Activated CD4-positive, alpha-beta memory T cell treated with anti-CD3 and anti-CD28 coated beads, Interleukin-2, amount 10 ng/mL, durations not matched to agents 7 days and 5 days (primary cell): Measurements from ENCODE around the gene RAB3C. TPM values are rescaled to one million over a fixed set of nuclear protein-coding genes. Genes with fewer than 3 reads are reported as not detected.
A peak's percentile ranks its signal among the peaks of the same experiment; 100 is the strongest.

Experiments used
- CTCF ChIA-PET: fragments of 350-600 bp; sonication (Branson Sonifier 250); formaldehyde crosslinking; loops from one replicate; lab custom pipeline; 2021; ENCODE audit warnings: antibody characterized with exemption, inconsistent platforms; lab: Charles Lee
- POLR2A ChIA-PET: fragments of 350-600 bp; sonication (Branson Sonifier 250); formaldehyde crosslinking; loops from one replicate; lab custom pipeline; 2021; ENCODE audit warnings: antibody characterized with exemption; lab: Charles Lee
- DNase-seq: peaks from one replicate; pipeline ENCODE4 v3.0.0-alpha.2; 2020
- H3K27ac Mint-ChIP-seq: one replicate; pipeline ENCODE4 v1.8.0; 2021; ENCODE audit warnings: mild to moderate bottlenecking, mixed read lengths
- H3K27me3 Mint-ChIP-seq: one replicate; pipeline ENCODE4 v1.8.0; 2021; ENCODE audit warnings: mixed read lengths
- H3K36me3 Mint-ChIP-seq: one replicate; pipeline ENCODE4 v1.8.0; 2021; ENCODE audit warnings: low read depth, mixed read lengths
- H3K4me1 Mint-ChIP-seq: one replicate; pipeline ENCODE4 v1.8.0; 2021; ENCODE audit warnings: mixed read lengths
- H3K4me3 Mint-ChIP-seq: one replicate; pipeline ENCODE4 v1.8.0; 2021; ENCODE audit warnings: mild to moderate bottlenecking, mixed read lengths
- H3K9me3 Mint-ChIP-seq: one replicate; pipeline ENCODE4 v1.8.0; 2021; ENCODE audit warnings: mixed read lengths
- total RNA-seq, 2 experiments: library from RNA; stranded (reverse); gene quantifications; one replicate each; pipeline ENCODE4 v1.2.3, GENCODE V29; 2021

Gene RAB3C
- total RNA-seq, 2 experiments from 2014 or later = not detected

DNA sequence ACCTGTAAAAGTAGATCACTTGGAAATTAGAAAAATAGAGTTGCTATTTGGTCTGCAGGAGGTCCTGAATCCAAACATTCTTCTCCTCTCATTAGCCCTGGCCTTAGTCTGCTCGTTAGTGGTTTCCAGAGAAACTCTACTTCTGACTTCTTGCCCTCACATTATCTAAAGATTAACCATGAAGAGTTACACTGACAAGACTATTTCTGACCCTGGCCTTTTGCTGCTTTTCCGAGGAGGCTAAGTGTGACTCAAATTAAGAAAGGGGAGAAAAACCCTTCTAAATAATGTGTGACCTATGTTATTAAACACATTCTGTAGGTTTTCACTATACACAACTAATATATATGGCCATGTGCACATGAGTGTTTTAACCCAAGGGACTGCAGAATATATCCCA is 302.4 kb downstream of the RAB3C start:
- no peak for DNase-seq
- Mint-ChIP-seq H3K4me1 (peaks cover 31% of the 10 kb centered on the region), H3K36me3 (no peaks in the 10 kb centered on the region), H3K27ac (no peak overlapping the region), H3K4me3 (no peak overlapping the region), H3K27me3 (peaks cover 4% of the 10 kb centered on the region), H3K9me3 (no peaks in the 10 kb centered on the region)
- ChIA-PET CTCF (interaction anchor here (1.1 to 3.1 kb wide), 11 partner anchors 11 to 298 kb away, joined by 3 to 26 read pairs (median 9); no protein-coding TSS in a partner anchor), POLR2A (no interaction called here)

DNA sequence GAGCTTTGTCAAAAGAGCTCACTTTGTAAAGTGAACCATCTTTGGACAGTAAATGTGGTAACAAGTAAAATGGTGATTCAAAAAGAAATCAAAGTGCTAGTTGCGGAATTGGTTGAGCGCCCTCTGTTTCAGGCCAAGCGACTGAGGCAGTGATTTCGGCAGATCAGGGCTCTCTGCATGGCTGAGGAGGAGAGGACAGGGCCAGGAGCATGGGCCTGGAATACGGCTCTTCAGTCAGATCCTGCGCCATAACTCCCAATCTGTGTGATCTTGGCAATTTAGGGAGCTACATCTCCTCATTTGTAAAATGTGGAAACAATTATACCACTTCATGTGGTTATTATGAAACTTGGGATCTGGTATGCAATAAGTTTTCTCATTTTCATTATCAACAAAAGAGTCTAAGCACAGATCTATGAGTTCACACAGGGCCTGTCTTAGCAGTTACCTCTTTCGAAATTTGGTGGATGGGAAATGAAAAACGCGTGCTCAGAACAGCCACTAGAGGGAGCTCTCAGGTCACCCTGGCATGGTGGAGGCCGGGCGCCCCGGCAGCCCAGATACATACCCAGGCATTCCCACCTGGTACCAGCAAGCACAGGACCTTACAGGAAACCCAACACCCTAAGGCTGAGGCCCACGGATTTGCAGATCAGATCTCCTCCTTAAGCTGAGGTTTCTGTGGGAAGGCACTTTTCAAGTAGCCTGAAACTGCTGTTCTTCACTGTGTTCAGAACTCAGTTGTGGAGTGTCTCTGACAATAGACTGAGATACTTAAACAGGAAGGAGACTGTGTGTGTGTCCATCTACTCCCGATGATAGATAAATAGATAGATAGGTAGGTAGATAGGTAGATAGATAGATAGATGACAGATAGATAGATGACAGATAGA is 303.7 kb downstream of the RAB3C start:
- H3K4me3 Mint-ChIP-seq = no peak overlapping the region
- H3K27ac Mint-ChIP-seq = peak overlapping the region; percentile 75
- no peaks in the 10 kb centered on the region for H3K9me3 Mint-ChIP-seq
- H3K27me3 Mint-ChIP-seq = peaks cover 4% of the 10 kb centered on the region
- ChIA-PET POLR2A (interaction anchor here (1.2 to 1.4 kb wide), 2 partner anchors 149 to 287 kb away, joined by 3 to 5 read pairs; no protein-coding TSS in a partner anchor), CTCF (interaction anchor here (0.7 to 3.1 kb wide), 49 partner anchors 9 to 497 kb away, joined by 3 to 30 read pairs (median 5); no protein-coding TSS in a partner anchor)
- H3K36me3 Mint-ChIP-seq = no peaks in the 10 kb centered on the region
- H3K4me1 Mint-ChIP-seq = peaks cover 41% of the 10 kb centered on the region
- peak; percentile 70 for DNase-seq

GRCh38 chr5:58887311-58887710 is 304.4 kb downstream of the RAB3C start:
- POLR2A ChIA-PET = interaction anchor here (1.2 to 1.4 kb wide), 2 partner anchors 148 to 286 kb away, joined by 3 to 5 read pairs; no protein-coding TSS in a partner anchor
- H3K27me3 Mint-ChIP-seq = peaks cover 4% of the 10 kb centered on the region
- DNase-seq = no peak
- H3K4me1 Mint-ChIP-seq = peaks cover 44% of the 10 kb centered on the region
- H3K4me3 Mint-ChIP-seq = no peak overlapping the region
- H3K27ac Mint-ChIP-seq = peak overlapping the region; percentile 75
- no peaks in the 10 kb centered on the region for H3K9me3 Mint-ChIP-seq
- CTCF ChIA-PET = interaction anchor here (0.7 to 3.1 kb wide), 30 partner anchors 8 to 493 kb away, joined by 3 to 30 read pairs (median 6); no protein-coding TSS in a partner anchor
- no peaks in the 10 kb centered on the region for H3K36me3 Mint-ChIP-seq

- Mint-ChIP-seq H3K9me3 (no peaks in the 10 kb centered on the region), H3K4me3 (no peak overlapping the region), H3K27me3 (peaks cover 4% of the 10 kb centered on the region), H3K4me1 (peaks cover 44% of the 10 kb centered on the region), H3K36me3 (no peaks in the 10 kb centered on the region), H3K27ac (peak overlapping the region; percentile 64)
- no peak for DNase-seq
- CTCF ChIA-PET = interaction anchor here (0.6 to 3.1 kb wide), 15 partner anchors 9 to 493 kb away, joined by 3 to 30 read pairs (median 5); no protein-coding TSS in a partner anchor
- POLR2A ChIA-PET = interaction anchor here (1.2 kb wide), 1 partner anchor 147 kb away, joined by 3 read pairs; no protein-coding TSS in a partner anchor
Measured at GRCh38 chr5:58887721-58888409, 305.0 kb downstream of the RAB3C start.

DNA sequence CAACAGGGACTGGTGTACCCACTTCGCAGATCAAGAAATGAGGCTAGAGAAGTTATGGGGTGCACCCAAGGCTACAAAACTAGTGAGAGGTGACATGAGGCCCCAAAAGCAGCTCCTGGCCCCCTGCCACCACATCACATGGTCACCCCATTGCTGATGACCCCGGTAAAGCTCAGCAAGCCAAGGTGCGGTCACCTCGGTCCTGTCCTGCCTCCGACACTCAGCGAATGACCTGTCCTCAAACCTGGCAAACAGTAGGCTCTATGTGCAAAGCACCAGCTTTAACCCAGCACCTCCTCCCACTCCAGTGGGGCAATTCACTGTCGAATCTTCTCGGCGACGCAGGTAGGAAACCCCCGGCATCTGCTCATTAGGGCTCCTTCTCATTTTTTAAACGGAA is 307.4 kb downstream of the RAB3C start:
- ChIA-PET POLR2A (no interaction called here), CTCF (interaction anchor here (1.2 to 5.7 kb wide), 4 partner anchors 205 to 490 kb away, joined by 3 to 68 read pairs (median 7); no protein-coding TSS in a partner anchor)
- no peaks in the 10 kb centered on the region for H3K9me3 Mint-ChIP-seq
- H3K36me3 Mint-ChIP-seq = no peaks in the 10 kb centered on the region
- DNase-seq = no peak
- peaks cover 44% of the 10 kb centered on the region for H3K4me1 Mint-ChIP-seq
- no peak overlapping the region for H3K4me3 Mint-ChIP-seq
- H3K27ac Mint-ChIP-seq = no peak overlapping the region
- no peaks in the 10 kb centered on the region for H3K27me3 Mint-ChIP-seq

DNA sequence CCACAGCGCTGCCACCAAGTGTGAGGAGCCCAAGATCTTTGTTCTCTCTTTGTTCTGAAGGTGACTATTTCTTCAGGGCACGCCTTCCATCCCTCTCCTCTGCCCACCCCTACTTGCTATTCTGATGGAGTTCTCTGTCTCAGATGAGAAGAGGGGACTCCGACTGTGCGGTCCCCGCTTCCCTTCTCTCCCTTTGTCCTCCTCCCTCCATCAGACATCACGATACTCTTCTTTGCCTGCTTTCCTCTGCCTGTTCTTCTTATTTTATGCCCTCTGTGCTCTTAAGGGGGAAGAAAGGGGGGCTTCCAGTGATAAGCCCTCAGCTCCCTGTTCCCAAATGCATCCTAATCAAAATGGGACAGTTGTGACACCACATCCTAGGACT is 307.8 kb downstream of the RAB3C start:
- Mint-ChIP-seq H3K27me3 (no peaks in the 10 kb centered on the region), H3K36me3 (no peaks in the 10 kb centered on the region), H3K9me3 (no peaks in the 10 kb centered on the region), H3K4me3 (no peak overlapping the region), H3K4me1 (peaks cover 44% of the 10 kb centered on the region), H3K27ac (peak overlapping the region; percentile 73)
- CTCF ChIA-PET = interaction anchor here (1.2 to 5.7 kb wide), 7 partner anchors 81 to 490 kb away, joined by 3 to 68 read pairs (median 6); no protein-coding TSS in a partner anchor
- POLR2A ChIA-PET = no interaction called here
- no peak for DNase-seq

DNA sequence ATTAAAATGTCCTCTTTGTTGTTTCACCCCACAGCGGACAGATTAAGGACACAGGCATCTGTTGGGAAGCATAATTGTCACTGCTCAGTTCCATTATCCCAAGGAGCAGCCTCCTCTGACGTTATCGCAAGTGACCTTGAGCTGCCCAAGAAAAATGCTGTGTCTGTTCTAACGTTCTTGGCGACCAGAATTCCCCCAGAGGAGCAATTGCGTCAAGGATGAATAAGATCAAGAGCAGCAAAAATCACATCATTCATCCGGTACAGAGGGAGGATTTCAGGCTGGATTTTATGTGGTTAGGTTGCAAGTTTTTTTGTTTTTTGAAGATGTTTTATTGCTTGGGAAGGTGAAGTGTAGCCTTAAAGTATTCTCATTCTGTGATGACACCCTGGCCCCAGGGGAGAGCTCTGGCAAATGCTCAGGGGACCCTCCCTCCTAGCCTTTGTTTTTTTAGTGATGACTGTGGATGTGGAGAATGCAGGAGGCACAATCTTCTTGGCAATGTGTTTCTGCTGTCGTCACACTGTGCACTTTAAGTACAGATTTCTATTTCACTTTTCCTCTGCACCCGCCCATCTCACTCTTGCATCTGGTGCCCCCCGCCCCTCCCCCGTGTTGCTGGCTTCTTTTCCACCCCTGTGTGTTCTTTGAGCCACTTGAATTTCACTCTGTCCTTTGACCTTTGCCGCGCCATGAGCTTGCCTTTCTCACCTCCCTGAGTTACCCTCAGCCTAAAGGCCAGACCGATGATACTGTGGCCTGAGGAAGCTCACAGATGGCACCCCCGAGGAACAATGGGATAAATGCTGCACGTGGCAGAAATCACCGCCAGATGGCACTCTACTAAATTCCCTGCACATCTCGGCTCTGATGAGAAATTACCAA is 308.5 kb downstream of the RAB3C start:
- ChIA-PET POLR2A (no interaction called here), CTCF (interaction anchor here (0.6 to 5.7 kb wide), 24 partner anchors 8 to 489 kb away, joined by 3 to 68 read pairs (median 4); no protein-coding TSS in a partner anchor)
- Mint-ChIP-seq H3K27me3 (no peaks in the 10 kb centered on the region), H3K27ac (peak overlapping the region; percentile 73), H3K9me3 (no peaks in the 10 kb centered on the region), H3K4me1 (peaks cover 41% of the 10 kb centered on the region), H3K36me3 (no peaks in the 10 kb centered on the region), H3K4me3 (peak overlapping the region; percentile 50)
- DNase-seq = peak; percentile 66

- peak overlapping the region; percentile 23 for H3K27ac Mint-ChIP-seq
- DNase-seq = no peak
- H3K36me3 Mint-ChIP-seq = no peaks in the 10 kb centered on the region
- H3K27me3 Mint-ChIP-seq = no peaks in the 10 kb centered on the region
- CTCF ChIA-PET = interaction anchor here (0.6 to 5.7 kb wide), 21 partner anchors 9 to 489 kb away, joined by 3 to 68 read pairs (median 4); no protein-coding TSS in a partner anchor
- no peaks in the 10 kb centered on the region for H3K9me3 Mint-ChIP-seq
- no peak overlapping the region for H3K4me3 Mint-ChIP-seq
- POLR2A ChIA-PET = no interaction called here
- H3K4me1 Mint-ChIP-seq = peaks cover 34% of the 10 kb centered on the region
Measured at GRCh38 chr5:58891971-58892343, 309.1 kb downstream of the RAB3C start.

- Mint-ChIP-seq H3K36me3 (no peaks in the 10 kb centered on the region), H3K4me3 (no peak overlapping the region), H3K4me1 (peaks cover 18% of the 10 kb centered on the region), H3K27ac (no peak overlapping the region), H3K27me3 (no peaks in the 10 kb centered on the region), H3K9me3 (no peaks in the 10 kb centered on the region)
- ChIA-PET POLR2A (no interaction called here), CTCF (interaction anchor here (0.8 to 5.7 kb wide), 7 partner anchors 11 to 295 kb away, joined by 3 to 68 read pairs (median 4); no protein-coding TSS in a partner anchor)
- no peak for DNase-seq
Measured at GRCh38 chr5:58893551-58893950, 310.7 kb downstream of the RAB3C start.

- Mint-ChIP-seq H3K36me3 (no peaks in the 10 kb centered on the region), H3K27ac (no peak overlapping the region), H3K4me1 (no peaks in the 10 kb centered on the region), H3K27me3 (no peaks in the 10 kb centered on the region), H3K4me3 (no peak overlapping the region), H3K9me3 (no peaks in the 10 kb centered on the region)
- ChIA-PET POLR2A (no interaction called here), CTCF (interaction anchor here (1.0 to 1.5 kb wide), 4 partner anchors 12 to 290 kb away, joined by 3 to 6 read pairs (median 4); no protein-coding TSS in a partner anchor)
- no peak for DNase-seq
Measured at GRCh38 chr5:58898006-58898405, 315.1 kb downstream of the RAB3C start.

DNA sequence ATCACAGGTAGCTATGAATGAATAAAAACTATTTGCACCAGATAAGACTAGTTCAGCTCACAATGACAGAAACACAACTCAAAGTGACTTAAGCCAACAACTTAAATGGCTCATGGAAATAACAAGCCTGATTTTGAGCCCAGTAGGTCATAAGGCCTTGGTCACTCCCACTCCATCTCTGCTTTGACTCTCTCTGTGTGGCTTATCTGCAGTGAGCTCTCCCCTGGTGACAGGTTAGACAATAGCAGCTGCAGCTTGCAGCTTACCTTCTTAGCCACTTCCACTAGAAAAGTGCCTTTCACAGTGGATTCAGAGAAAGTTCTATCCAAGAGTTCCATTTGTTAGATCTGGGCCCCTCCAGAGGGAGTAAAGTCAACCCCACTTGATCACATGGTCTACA is 315.7 kb downstream of the RAB3C start:
- no peaks in the 10 kb centered on the region for H3K27me3 Mint-ChIP-seq
- H3K9me3 Mint-ChIP-seq = no peaks in the 10 kb centered on the region
- no peak overlapping the region for H3K4me3 Mint-ChIP-seq
- ChIA-PET CTCF (interaction anchor here (1.0 to 1.5 kb wide), 4 partner anchors 12 to 290 kb away, joined by 3 to 6 read pairs (median 4); no protein-coding TSS in a partner anchor), POLR2A (no interaction called here)
- no peak overlapping the region for H3K27ac Mint-ChIP-seq
- DNase-seq = no peak
- no peaks in the 10 kb centered on the region for H3K36me3 Mint-ChIP-seq
- H3K4me1 Mint-ChIP-seq = no peaks in the 10 kb centered on the region
